Activated naive CD4-positive, alpha-beta T cell treated with Interleukin-2 at 50 U/mL for 16 hours (primary cell): ENCODE data around the gene USP35.
A peak's percentile ranks its signal among the peaks of the same experiment; 100 is the strongest.

Experiments
- DNase-seq: peaks from one replicate; pipeline ENCODE4 v3.0.0-alpha.2; 2020

USP35 gene

GRCh38 chr11:78200061-78200460 lies 11.3 kb downstream of the USP35 start:
- no peak for DNase-seq

DNA sequence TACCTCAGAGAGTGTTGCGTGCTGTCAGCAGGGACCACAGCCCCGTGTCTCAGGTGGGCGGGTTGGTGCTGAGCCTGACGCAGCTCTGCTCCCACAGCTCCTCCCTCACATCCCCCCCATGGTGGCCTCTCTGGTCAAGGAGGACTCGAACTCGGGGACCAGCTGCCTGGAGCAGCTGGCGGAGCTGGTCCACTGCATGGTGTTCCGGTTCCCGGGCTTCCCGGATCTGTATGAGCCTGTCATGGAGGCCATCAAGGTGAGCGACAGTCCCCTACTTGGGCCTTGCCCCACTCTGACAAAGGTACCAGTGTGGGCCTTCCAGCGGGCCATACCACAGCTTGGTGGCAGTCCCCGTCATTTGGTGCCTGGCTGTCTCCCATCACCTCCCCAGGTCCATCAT lies 11.8 kb downstream of the USP35 start:
- no peak for DNase-seq

GRCh38 chr11:78201096-78201818 lies 12.5 kb downstream of the USP35 start:
- DNase-seq, result no peak

DNA sequence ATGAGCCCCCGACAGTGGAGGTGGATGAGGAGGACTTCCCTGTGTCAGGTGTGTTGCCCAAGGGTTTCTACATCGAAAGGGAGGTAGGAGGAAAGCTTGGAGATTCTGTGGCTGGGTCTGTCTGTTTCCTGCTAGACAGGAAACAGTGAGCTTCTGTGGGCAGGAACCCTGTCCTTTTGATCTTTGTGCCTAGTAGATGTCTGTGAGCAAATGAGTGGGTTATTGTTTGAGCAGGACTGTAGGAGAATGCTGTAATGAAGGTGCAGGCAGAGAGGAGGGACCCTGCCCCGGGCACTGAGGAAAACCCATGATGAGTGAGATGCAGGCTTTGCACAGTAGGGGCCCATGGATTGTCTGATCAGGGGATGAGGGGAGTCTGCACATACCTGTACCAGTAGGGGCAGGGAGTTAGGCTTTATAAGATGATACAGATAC lies 14.0 kb downstream of the USP35 start:
- DNase-seq, result peak; percentile 36

- DNase-seq, result peak; percentile 35
These were observed 14.5 kb downstream of the USP35 start for GRCh38 chr11:78203184-78203583.

DNA sequence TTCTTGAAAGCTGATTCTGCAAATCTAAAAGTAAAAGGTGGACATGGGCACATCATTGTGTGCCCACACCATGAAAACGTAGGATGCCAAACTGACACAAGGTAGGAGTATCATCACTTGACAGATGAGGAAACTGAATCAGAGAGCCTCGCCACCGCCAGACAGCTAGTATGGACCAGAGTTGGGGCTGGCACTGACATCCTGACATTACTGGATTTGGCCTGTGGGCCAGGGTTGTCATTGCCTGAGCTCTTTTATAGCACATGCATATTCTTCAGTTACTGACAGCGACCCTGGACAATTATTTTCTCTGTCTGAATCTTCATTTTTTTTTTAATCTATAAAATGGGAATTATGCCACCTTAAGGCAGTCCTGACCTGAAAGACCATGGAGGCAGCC lies 16.5 kb downstream of the USP35 start:
- DNase-seq, result no peak

- DNase-seq, result no peak
These were observed 17.0 kb downstream of the USP35 start for GRCh38 chr11:78205691-78206090.

DNA sequence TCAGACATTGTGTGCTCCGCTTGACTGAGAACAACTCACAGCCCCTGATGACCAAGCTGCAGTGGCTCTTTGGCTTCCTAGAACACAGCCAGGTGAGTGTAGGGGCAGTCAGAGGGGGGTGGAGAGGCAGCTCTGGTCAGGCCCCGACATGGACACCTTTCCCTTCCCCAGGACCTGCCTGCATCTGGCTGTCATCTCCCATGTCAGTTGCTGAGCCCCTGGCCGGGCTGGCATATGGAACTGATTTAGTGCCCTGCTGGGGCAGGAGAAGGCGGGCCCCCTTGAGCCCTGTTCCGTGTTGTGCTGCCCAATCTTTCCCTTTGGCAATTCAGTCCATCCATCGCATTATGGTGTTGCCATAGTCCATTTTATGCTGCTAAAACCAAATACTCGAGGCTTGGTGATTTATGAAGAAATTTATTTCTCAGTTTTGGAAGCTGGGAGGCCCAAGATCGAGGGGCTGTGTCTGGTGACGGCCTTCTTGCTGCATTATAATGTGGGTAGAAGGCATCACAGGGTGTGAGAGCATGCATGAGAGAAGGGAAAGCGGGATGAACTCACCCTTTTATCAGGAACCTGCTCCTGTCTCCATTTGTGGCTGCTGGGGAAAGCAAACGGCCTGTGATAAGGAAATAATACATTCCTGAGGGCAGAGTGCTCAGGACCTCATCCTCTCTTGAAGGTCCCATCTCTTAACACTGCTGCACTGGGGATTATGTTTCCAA lies 19.0 kb downstream of the USP35 start:
- DNase-seq, result no peak

GRCh38 chr11:78208257-78209165 lies 19.8 kb downstream of the USP35 start:
- no peak for DNase-seq

DNA sequence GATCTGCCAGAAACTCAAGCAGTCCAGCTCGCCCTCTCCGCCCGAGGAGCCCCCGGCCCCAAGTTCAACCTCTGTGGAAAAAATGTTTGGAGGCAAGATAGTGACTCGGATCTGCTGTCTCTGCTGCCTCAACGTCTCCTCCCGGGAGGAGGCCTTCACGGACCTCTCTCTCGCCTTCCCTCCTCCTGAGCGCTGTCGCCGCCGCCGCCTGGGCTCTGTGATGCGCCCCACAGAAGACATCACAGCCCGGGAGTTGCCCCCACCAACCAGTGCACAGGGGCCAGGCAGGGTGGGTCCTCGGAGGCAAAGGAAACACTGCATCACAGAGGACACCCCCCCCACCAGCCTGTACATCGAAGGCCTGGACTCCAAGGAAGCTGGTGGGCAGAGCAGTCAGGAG lies 20.8 kb downstream of the USP35 start:
- no peak for DNase-seq

GRCh38 chr11:78210000-78210608 lies 21.4 kb downstream of the USP35 start:
- DNase-seq, result no peak

DNA sequence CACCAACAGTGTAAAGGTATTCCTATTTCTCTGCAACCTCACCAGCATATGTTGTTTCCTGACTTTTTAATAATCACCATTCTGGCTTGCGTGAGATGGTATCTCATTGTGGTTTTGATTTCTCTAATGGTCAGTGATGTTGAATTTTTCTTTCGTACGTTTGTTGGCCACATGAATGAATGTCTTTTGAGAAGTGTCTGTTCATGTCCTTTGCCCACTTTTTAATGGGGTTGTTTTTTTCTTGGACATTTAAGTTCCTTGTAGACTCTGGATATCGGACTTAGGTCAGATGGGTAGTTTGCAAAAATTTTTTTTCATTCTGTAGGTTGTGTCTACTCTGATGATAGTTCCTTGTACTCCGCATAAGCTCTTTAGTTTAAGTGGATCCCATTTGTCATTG lies 22.8 kb downstream of the USP35 start:
- no peak for DNase-seq

DNA sequence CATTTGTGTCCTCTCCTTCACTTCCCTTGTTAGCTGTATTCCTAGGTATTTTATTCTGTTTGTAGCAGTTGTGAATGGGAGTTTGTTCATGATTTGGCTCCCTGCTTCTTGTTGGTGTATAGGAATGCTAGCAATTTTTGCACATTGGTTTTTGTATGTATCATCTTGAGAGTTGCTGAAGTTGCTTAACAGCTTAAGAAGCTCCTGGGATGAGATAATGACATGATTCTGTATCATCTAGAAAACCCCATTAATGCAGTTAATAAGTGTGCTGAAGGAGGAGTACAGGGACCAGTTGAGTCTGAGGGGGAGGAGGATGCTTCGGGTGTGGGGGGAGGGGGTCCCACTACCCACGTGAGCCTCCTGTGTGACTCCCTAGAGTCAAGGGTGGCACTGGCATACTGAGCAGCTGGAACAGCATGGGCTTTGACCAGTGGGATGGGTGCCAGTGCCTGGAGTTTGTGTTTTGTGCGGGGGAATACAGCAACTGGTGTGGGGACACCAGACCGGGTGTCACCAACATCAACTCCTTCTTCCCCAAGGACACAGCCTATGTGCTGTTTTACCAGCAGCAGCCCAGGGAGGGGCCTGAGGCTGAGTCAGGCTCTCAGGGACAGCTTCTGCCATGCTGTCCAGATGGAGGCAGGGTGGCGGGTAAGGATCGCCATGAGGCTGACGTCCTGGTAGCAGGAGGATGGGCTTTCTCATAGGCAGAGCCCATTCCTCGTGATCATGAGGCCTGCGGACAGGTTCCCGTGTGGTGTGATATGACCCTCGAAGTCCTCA lies 24.1 kb downstream of the USP35 start:
- DNase-seq, result no peak

- DNase-seq, result no peak
These were observed 25.0 kb downstream of the USP35 start for GRCh38 chr11:78213526-78214330.

GRCh38 chr11:78214331-78215194 lies 25.8 kb downstream of the USP35 start:
- DNase-seq, result no peak

DNA sequence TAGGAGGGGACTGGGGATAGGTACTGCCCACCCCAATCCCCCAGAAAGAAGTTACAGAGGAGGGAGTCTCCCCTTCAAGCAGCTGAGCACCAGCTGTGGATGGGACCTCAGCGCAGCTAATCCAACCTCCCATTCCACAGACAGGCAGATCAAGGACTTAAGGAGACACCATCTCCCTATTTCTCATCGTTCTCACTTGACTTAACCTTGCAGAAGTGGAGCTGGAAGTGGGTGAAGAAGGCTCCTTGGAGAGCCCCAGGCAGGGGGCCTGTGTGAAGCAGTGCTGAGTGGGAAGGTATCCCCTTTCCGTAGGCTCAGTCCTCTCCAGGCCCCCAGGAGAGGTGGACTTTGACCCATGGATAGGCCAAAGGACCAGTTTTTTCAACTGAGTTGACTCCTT lies 27.3 kb downstream of the USP35 start:
- DNase-seq, result no peak

DNA sequence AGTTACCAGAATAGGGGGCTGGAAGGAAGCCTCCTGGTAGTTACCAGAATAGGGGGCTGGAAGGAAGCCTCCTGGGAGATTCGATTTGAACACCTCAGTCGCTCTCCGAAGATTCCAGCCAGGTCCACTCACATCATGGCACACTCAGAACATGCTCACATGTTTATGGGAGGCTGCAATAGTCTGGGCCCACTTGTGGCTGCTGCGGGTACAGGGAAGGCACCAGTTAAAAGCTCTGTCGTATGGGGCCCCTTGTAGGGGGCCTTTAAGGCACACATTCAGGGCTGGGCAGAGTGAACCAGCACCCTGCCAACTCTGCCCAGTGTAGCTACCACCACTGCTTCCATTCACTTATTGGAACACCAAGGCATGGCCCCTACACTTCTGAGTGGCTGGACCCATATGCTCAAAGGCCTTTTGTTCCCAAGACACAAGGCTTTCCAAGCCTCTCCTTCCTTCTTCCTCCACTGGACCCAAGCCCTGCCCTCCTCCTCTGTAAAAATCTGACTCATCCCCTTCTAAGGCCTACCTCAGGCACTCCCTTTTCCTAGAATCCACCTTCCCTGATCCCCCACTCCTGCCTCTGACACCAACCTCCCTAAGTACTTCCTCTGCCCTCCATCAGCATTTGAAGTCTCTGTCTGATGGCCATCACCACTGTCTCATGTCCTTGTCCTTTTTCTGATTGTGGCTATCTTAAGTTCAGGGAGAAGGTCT lies 28.0 kb downstream of the USP35 start:
- no peak for DNase-seq

- DNase-seq, result no peak
These were observed 29.2 kb downstream of the USP35 start for GRCh38 chr11:78217650-78218541.
